Measurements from ENCODE around the gene ANTXR2. TPM values are rescaled to one million over a fixed set of nuclear protein-coding genes. Genes with fewer than 3 reads are reported as not detected.

The ANTXR2 gene
- total and polyA plus RNA-seq, 2 of the 13 experiments (the other 11 are each of a cell fraction or from before 2014, with no cell fraction given), result 4.6 to 14.5 TPM

- TF ChIP-seq GFI1 (CRISPR knock-in tag; IDR thresholded peaks at IDR 0.05; ENCODE audit: borderline replicate concordance), result no peak
- TF ChIP-seq ZKSCAN1 (IDR thresholded peaks at IDR 0.05; ENCODE audit: low read length), result no peak
- TF ChIP-seq ADNP (CRISPR knock-in tag; IDR thresholded peaks at IDR 0.05), result no peak
- TF ChIP-seq, protein P1, sequence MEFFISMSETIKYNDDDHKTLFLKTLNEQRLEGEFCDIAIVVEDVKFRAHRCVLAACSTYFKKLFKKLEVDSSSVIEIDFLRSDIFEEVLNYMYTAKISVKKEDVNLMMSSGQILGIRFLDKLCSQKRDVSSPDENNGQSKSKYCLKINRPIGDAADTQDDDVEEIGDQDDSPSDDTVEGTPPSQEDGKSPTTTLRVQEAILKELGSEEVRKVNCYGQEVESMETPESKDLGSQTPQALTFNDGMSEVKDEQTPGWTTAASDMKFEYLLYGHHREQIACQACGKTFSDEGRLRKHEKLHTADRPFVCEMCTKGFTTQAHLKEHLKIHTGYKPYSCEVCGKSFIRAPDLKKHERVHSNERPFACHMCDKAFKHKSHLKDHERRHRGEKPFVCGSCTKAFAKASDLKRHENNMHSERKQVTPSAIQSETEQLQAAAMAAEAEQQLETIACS (CRISPR knock-in tag; IDR thresholded peaks at IDR 0.05), result no peak
- no peak for TF ChIP-seq ZNF326 (CRISPR knock-in tag; IDR thresholded peaks at IDR 0.05; ENCODE audit: borderline replicate concordance)
- TF ChIP-seq ZNF350 (CRISPR knock-in tag; IDR thresholded peaks at IDR 0.05; ENCODE audit: borderline replicate concordance, low read depth), result no peak; the same call in 1 of the 2 replicates
- TF ChIP-seq ONECUT2 (CRISPR knock-in tag; IDR thresholded peaks at IDR 0.05), result no peak
- TF ChIP-seq BRD4 (CRISPR knock-in tag; IDR thresholded peaks at IDR 0.05), result no peak; the same call in 1 of the 2 replicates
- TF ChIP-seq XBP1 (CRISPR knock-in tag; IDR thresholded peaks at IDR 0.05), result no peak
- TF ChIP-seq GATA4 (IDR thresholded peaks at IDR 0.05; ENCODE audit: borderline replicate concordance, low read depth), result no peak
- TF ChIP-seq, protein P2, sequence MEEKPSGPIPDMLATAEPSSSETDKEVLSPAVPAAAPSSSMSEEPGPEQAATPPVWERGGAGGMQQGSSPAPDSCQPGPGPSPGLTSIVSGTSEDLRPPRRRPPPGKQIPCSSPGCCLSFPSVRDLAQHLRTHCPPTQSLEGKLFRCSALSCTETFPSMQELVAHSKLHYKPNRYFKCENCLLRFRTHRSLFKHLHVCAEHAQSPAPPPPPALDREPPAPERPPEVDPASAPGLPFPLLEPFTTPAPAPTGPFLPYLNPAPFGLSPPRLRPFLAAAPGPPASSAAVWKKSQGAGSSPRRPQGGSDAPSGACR (CRISPR knock-in tag; IDR thresholded peaks at IDR 0.05), result no peak
- no peak for TF ChIP-seq ZNF30 (CRISPR knock-in tag; IDR thresholded peaks at IDR 0.05)
- no peak for TF ChIP-seq KLF16 (CRISPR knock-in tag; IDR thresholded peaks at IDR 0.05)
- peak; percentile 40; the same call in 1 of the 2 replicates for TF ChIP-seq ZGPAT (CRISPR knock-in tag; IDR thresholded peaks at IDR 0.05)
- TF ChIP-seq SRSF4 (IDR thresholded peaks at IDR 0.05; ENCODE audit: low read depth, low read length, poor library complexity, severe bottlenecking), result no peak
- TF ChIP-seq ZNF235 (CRISPR knock-in tag; IDR thresholded peaks at IDR 0.05; ENCODE audit: borderline replicate concordance), result no peak
- TF ChIP-seq MYNN (CRISPR knock-in tag; IDR thresholded peaks at IDR 0.05; ENCODE audit: low read depth), result no peak
- TF ChIP-seq ZMAT3 (CRISPR knock-in tag; conservative IDR thresholded peaks at IDR 0.05), result no peak
- peak; percentile 67; the same call in 1 of the 2 replicates for TF ChIP-seq DZIP1 (CRISPR knock-in tag; IDR thresholded peaks at IDR 0.05)
- TF ChIP-seq ZNF367 (CRISPR knock-in tag; IDR thresholded peaks at IDR 0.05; ENCODE audit: borderline replicate concordance), result no peak; the same call in 1 of the 2 replicates
- no peak for TF ChIP-seq ZNF343 (CRISPR knock-in tag; IDR thresholded peaks at IDR 0.05)
- TF ChIP-seq SNRNP70 (IDR thresholded peaks at IDR 0.05; ENCODE audit: low read depth, low read length), result no peak
- TF ChIP-seq, protein P3, sequence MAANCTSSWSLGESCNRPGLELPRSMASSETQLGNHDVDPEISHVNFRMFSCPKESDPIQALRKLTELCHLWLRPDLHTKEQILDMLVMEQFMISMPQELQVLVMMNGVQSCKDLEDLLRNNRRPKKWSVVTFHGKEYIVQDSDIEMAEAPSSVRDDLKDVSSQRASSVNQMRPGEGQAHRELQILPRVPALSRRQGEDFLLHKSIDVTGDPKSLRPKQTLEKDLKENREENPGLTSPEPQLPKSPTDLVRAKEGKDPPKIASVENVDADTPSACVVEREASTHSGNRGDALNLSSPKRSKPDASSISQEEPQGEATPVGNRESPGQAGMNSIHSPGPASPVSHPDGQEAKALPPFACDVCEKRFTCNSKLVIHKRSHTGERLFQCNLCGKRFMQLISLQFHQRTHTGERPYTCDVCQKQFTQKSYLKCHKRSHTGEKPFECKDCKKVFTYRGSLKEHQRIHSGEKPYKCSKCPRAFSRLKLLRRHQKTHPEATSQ (CRISPR knock-in tag; IDR thresholded peaks at IDR 0.05; ENCODE audit: borderline replicate concordance), result peak; percentile 19; the same call in 1 of the 2 replicates
Observed at GRCh38 chr4:80072744-80073472, at the start of gene ANTXR2 (continued).

Data from HepG2 (cell line).